GM03348 (cell line): ENCODE data around the gene DYNLT2.
"Not testable (repeated sequence)": the region's sequence is repeated elsewhere in the genome, so short reads cannot be mapped to it uniquely, and the experiment has no call there.

Experiments used
- DNase-seq: peaks from one replicate; pipeline ENCODE4 v3.0.0; 2012; ENCODE audit warnings: low spot score

Gene DYNLT2

GRCh38 chr6:169697115-169697514 lies 54.3 kb downstream of the DYNLT2 start:
- not testable (repeated sequence) for DNase-seq

- DNase-seq = no peak
These were observed 56.2 kb downstream of the DYNLT2 start for GRCh38 chr6:169695131-169695530.

- DNase-seq = no peak
These were observed 58.9 kb downstream of the DYNLT2 start for GRCh38 chr6:169692516-169692915.

GRCh38 chr6:169691260-169691659 lies 60.1 kb downstream of the DYNLT2 start:
- no peak for DNase-seq
